Activated CD8-positive, alpha-beta memory T cell treated with anti-CD3 and anti-CD28 coated beads for 36 hours (primary cell): ENCODE results near the gene PLXNA4. TPM values are rescaled to one million over a fixed set of nuclear protein-coding genes. Genes with fewer than 3 reads are reported as not detected.

Experiments
- CTCF ChIA-PET: fragments of 350-600 bp; sonication (Branson Sonifier 250); formaldehyde crosslinking; loops from one replicate; lab custom pipeline; 2021; ENCODE audit warnings: antibody characterized with exemption; lab: Charles Lee
- POLR2A ChIA-PET: fragments of 350-600 bp; sonication (Branson Sonifier 250); formaldehyde crosslinking; loops from one replicate; lab custom pipeline; 2021; ENCODE audit warnings: antibody characterized with exemption; lab: Charles Lee
- total RNA-seq, 2 experiments: library from RNA; stranded (reverse); gene quantifications; one replicate each; pipeline ENCODE4 v1.2.3, GENCODE V29; 2021

Gene PLXNA4
- total RNA-seq, 2 experiments from 2014 or later, result 0.04 to 0.19 TPM

GRCh38 chr7:132149436-132150304 is 426.6 kb downstream of the PLXNA4 start:
- ChIA-PET CTCF (no interaction called here), POLR2A (no interaction called here)

- CTCF ChIA-PET, result no interaction called here
- POLR2A ChIA-PET, result no interaction called here
These were observed 427.4 kb downstream of the PLXNA4 start for GRCh38 chr7:132148876-132149275.

GRCh38 chr7:132145466-132145865 is 430.8 kb downstream of the PLXNA4 start:
- POLR2A ChIA-PET, result no interaction called here
- CTCF ChIA-PET, result no interaction called here

- POLR2A ChIA-PET, result no interaction called here
- CTCF ChIA-PET, result no interaction called here
These were observed 431.2 kb downstream of the PLXNA4 start for GRCh38 chr7:132145063-132145462.

- ChIA-PET POLR2A (no interaction called here), CTCF (no interaction called here)
These were observed 434.3 kb downstream of the PLXNA4 start for GRCh38 chr7:132142006-132142405.

GRCh38 chr7:132141109-132141508 is 435.2 kb downstream of the PLXNA4 start:
- ChIA-PET CTCF (no interaction called here), POLR2A (no interaction called here)

GRCh38 chr7:132140341-132140740 is 435.9 kb downstream of the PLXNA4 start:
- CTCF ChIA-PET, result no interaction called here
- POLR2A ChIA-PET, result no interaction called here

GRCh38 chr7:132138817-132139216 is 437.5 kb downstream of the PLXNA4 start:
- CTCF ChIA-PET, result no interaction called here
- POLR2A ChIA-PET, result no interaction called here

GRCh38 chr7:132137681-132138080 is 438.6 kb downstream of the PLXNA4 start:
- ChIA-PET POLR2A (no interaction called here), CTCF (no interaction called here)

GRCh38 chr7:132135746-132136385 is 440.4 kb downstream of the PLXNA4 start:
- ChIA-PET POLR2A (no interaction called here), CTCF (no interaction called here)

GRCh38 chr7:132134814-132135445 is 441.3 kb downstream of the PLXNA4 start:
- POLR2A ChIA-PET, result no interaction called here
- CTCF ChIA-PET, result no interaction called here

- CTCF ChIA-PET, result no interaction called here
- POLR2A ChIA-PET, result no interaction called here
These were observed 442.8 kb downstream of the PLXNA4 start for GRCh38 chr7:132133501-132133900.

- CTCF ChIA-PET, result no interaction called here
- POLR2A ChIA-PET, result no interaction called here
These were observed 445.1 kb downstream of the PLXNA4 start for GRCh38 chr7:132131196-132131595.

- ChIA-PET POLR2A (no interaction called here), CTCF (no interaction called here)
These were observed 445.8 kb downstream of the PLXNA4 start for GRCh38 chr7:132130497-132130896.

- ChIA-PET CTCF (no interaction called here), POLR2A (no interaction called here)
These were observed 450.2 kb downstream of the PLXNA4 start for GRCh38 chr7:132125872-132126595.

GRCh38 chr7:132125096-132125495 is 451.2 kb downstream of the PLXNA4 start:
- ChIA-PET CTCF (no interaction called here), POLR2A (no interaction called here)

GRCh38 chr7:132124575-132124974 is 451.7 kb downstream of the PLXNA4 start:
- POLR2A ChIA-PET, result no interaction called here
- CTCF ChIA-PET, result no interaction called here

GRCh38 chr7:132123773-132124172 is 452.5 kb downstream of the PLXNA4 start:
- ChIA-PET CTCF (no interaction called here), POLR2A (no interaction called here)

- CTCF ChIA-PET, result no interaction called here
- POLR2A ChIA-PET, result no interaction called here
These were observed 453.4 kb downstream of the PLXNA4 start for GRCh38 chr7:132122901-132123300.

GRCh38 chr7:132121987-132122386 is 454.3 kb downstream of the PLXNA4 start:
- ChIA-PET CTCF (no interaction called here), POLR2A (no interaction called here)
